Endometrial microvascular endothelial cells (primary cell): Measurements from ENCODE around the gene LTBP1. TPM values are rescaled to one million over a fixed set of nuclear protein-coding genes. Genes with fewer than 3 reads are reported as not detected.
"Not testable (repeated sequence)": the region's sequence is repeated elsewhere in the genome, so short reads cannot be mapped to it uniquely, and the experiment has no call there.

Experiments used
- in situ Hi-C: cut with HindIII; loops from 2 replicates; pipeline ENCODE4 v1.10.0; 2017; ENCODE audit warnings: low sequenced_read_pairs, low pct_unique_long_range_greater_than_20kb; ENCODE audit errors: inconsistent ontology term
- total RNA-seq: library from RNA; depleted of rRNA; stranded (reverse); fragments of >200 nt; gene quantifications from one replicate; pipeline ENCODE4 v1.2.3, GENCODE V29; 2015; ENCODE audit errors: inconsistent ontology term

LTBP1 gene
- total RNA-seq, 1 donor from 2014 or later: 146 TPM

DNA sequence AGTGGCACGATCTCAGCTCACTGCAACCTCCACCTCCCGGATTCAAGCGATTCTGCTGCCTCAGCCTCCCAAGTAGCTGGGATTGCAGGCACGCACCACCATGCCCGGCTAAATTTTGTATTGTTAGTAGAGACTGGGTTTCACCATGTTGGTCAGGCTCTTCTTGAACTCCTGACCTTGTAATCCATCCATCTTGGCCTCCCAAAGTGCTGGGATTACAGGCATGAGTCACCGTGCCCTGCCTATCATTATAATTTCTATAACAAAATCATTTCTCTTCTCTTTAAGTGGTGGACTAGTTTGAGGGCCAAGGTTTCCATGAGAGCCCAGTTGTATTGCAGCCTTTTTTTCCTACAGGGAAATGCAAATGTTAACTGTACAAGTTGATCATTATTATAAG, 442.9 kb downstream of the LTBP1 start:
- in situ Hi-C loops: not testable (repeated sequence)

DNA sequence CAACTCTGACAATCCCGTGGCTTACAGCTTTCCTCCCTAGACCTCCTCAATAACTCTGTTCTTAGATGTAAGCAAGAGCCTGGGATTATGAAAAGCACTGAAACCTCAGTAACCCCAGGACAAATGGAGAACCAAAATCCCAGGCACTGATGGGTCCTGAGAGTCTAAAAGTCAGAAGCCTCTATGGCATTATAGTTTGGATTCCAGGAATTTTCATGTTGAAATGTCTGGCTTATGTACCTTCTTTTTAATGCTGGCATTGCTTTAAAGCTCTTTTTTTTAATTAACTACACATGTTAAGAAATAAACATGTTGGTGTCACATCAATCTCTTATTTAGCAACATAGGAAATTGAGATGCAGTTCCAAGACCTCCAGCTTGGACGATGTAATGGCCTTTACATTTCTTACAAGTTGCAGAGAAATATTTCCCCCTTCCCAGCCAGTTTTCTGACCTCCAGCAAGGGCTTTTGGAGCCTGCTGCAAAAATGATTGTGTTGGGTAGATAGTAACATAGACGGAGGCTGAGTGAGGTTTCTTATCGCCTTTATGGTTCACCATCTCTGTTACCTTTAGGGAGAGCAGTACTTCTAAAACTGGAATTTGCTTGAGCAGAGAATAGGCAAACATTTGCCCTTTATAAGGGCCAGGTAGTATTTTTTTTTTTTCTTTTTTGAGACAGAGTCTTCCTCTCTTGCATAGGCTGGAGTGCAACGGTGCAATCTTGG, 444.9 kb downstream of the LTBP1 start:
- in situ Hi-C loops: no loop called here

- in situ Hi-C loops: no loop called here
Measured at GRCh38 chr2:33392366-33392765, 445.6 kb downstream of the LTBP1 start.

DNA sequence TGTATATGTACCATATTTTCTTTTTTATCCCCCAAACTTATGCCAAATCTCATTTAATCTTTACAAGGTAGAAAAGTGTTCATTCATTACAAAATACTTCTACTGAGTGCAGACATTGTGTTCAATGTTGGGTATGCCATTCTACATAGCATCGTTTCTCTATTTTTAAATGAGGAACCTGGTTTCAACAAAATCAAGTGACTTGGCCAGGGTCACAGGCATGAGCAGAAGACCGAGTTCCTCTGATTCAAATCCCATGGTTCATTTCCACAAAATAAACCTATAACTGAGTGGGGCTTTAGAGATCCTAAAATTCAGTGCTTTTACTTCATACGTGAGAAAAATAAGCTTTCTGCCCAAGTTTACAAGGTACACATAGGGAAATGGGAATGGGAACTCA, 448.3 kb downstream of the LTBP1 start:
- in situ Hi-C loops: no loop called here

GRCh38 chr2:33395655-33396249, 449.0 kb downstream of the LTBP1 start:
- in situ Hi-C loops: no loop called here

GRCh38 chr2:33404321-33404720, 457.6 kb downstream of the LTBP1 start:
- in situ Hi-C loops: no loop called here

GRCh38 chr2:33406622-33407021, 459.9 kb downstream of the LTBP1 start:
- in situ Hi-C loops: no loop called here

GRCh38 chr2:33408109-33408508, 461.4 kb downstream of the LTBP1 start:
- in situ Hi-C loops: no loop called here

DNA sequence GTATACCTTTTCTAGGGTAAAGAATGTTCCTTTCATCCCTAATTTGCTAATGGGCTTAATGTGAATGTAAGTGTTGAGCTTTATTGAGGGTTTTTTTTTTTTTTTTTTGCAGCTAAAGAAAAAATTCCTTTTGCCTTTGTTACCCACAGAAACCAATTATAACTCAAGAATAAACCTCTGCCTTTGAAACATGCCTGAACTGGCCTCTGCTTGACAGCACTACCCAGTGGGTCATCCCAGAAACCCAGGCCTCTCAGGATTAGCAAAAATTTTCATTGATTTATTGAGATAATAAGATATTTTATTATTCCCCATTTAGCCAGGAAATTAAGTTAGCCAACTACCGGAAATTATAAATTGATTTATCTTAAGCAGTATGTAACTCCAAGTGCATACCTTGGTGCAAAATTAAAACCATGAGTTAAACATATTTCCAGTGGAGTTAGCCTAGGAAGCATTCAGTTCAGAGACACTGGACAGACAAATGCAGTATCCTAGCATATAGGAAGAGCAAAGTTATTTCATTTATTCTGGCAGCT, 462.7 kb downstream of the LTBP1 start:
- in situ Hi-C loops: no loop called here

DNA sequence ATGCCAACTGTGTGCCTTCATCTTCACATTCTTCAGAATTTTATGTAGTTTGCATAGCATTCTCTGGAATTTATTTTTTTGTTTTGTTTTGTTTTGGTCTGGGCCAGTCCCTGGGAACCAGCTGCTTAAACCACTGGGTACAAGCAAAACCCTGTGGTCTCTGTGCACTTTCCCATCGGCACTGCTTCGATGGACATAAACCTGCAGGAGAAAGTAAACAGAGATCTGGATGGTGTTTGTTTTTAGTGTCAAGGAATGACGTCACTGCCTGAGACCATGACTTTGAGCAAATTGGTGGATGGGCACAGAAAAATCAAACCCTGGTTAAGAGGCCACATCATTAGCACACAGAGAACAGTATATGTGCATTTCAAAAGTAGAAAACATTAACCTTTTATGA, 465.0 kb downstream of the LTBP1 start:
- in situ Hi-C loops: no loop called here

GRCh38 chr2:33412920-33413319, 466.2 kb downstream of the LTBP1 start:
- in situ Hi-C loops: no loop called here

- in situ Hi-C loops: no loop called here
Measured at GRCh38 chr2:33419581-33420200, 472.9 kb downstream of the LTBP1 start.

GRCh38 chr2:33420726-33421125, 474.0 kb downstream of the LTBP1 start:
- in situ Hi-C loops: no loop called here

- in situ Hi-C loops: no loop called here
Measured at GRCh38 chr2:33421820-33422219, 475.1 kb downstream of the LTBP1 start.

- in situ Hi-C loops: no loop called here
Measured at GRCh38 chr2:33425161-33425560, 478.4 kb downstream of the LTBP1 start.

GRCh38 chr2:33425586-33426031, 478.9 kb downstream of the LTBP1 start:
- in situ Hi-C loops: no loop called here

DNA sequence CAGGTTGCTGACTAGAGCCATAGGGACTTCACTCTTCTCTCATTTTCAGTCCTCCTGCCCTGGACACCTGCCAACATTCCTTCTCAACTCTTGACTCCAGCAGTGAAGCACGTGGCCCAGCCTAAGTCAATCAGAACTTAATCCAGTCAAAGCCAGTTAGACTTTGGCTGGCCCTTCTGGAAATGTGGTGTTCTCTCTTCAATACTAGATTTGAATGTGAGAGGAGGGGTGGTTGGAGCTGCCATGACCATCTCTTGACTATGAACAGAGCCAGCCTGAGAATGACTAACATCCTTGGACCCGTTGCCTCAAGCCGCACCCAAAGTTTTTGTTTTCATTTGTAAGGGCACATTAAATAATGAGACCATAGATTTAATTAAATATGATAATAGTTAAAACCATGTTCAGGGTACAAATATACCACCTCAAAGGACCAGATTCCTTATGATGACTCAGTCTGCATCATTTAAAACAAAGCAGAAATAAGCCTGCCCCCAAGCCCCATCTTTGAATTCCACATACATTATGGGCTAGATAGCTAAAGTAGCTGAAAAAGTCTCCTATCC, 480.0 kb downstream of the LTBP1 start:
- in situ Hi-C loops: no loop called here

DNA sequence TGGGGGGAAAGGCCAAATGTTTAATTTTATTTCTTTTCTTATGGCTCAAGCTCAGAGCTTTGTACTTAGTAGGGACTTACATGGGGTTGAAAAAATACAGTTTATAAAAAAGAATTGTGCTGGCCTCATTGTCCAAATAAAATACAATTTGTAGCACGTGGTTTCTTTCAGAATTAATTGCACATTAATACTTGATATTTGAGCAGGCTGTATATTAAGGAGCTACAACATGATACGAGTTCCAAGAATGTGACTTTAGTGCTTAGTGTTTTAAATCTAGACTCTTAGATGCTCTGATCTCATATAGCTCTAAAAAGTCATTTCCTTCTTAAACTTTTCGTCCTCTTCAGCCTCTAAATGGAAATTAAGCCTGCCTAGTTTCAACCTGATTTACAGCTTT, 483.3 kb downstream of the LTBP1 start:
- in situ Hi-C loops: loop anchor here (10.0 kb wide), 1 partner anchor 145 kb away; no protein-coding TSS in a partner anchor

DNA sequence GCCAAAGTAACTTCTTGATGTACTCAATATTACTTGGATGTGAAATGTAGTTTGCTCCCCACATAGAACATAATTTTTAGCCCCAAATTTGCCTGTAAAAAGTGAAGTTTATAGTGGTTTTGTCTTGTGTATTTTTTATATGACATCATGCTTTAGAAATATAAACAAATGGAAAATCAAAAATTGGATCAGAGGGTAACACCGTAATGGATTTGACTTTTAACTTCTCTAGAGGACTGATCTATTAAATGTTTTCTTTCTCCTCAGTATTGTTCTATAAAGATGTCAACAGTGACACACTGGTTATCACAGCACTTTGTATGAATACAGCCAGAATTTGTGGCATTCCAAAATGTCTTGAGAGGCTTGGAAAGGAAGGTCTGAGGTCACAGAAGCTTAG, 484.1 kb downstream of the LTBP1 start:
- in situ Hi-C loops: loop anchor here (10.0 kb wide), 1 partner anchor 144 kb away; no protein-coding TSS in a partner anchor
